Measurements from ENCODE around the gene RRAS2. TPM values are rescaled to one million over a fixed set of nuclear protein-coding genes. Genes with fewer than 3 reads are reported as not detected.

Gene RRAS2
- total RNA-seq, 1 experiment from 2014 or later: 158 TPM

- Histone ChIP-seq H3K23ac (ENCODE audit: insufficient read length, low read depth, low read length) (no peak overlapping the region), H2BK20ac (ENCODE audit: low read depth, low read length, poor library complexity, severe bottlenecking) (no peak overlapping the region), H3K14ac (ENCODE audit: insufficient read depth, low read length) (no peak overlapping the region), H2BK15ac (ENCODE audit: low read depth, low read length) (no peak overlapping the region), H3K4ac (ENCODE audit: low read depth, low read length) (no peak overlapping the region), H3K27ac (ENCODE audit: insufficient read length, low read depth, low read length) (no peak overlapping the region), H2BK120ac (ENCODE audit: low read depth, low read length, poor library complexity, severe bottlenecking) (no peak overlapping the region), H3K79me2 (ENCODE audit: insufficient read depth, low read length) (no peaks in the 10 kb centered on the region), H3K79me1 (ENCODE audit: insufficient read depth, low read depth, low read length, poor library complexity, severe bottlenecking) (no peaks in the 10 kb centered on the region), H3K27me3 (ENCODE audit: insufficient read depth, low read length) (no peaks in the 10 kb centered on the region), H4K5ac (ENCODE audit: insufficient read length, low read depth, low read length) (no peak overlapping the region), H2AFZ (ENCODE audit: low read length) (no peak overlapping the region), H3K18ac (ENCODE audit: insufficient read length, low read depth, low read length) (no peak overlapping the region), H4K91ac (ENCODE audit: insufficient read length, low read depth, low read length) (no peak overlapping the region), H3K4me2 (ENCODE audit: insufficient read depth, insufficient read length, low read length) (no peak overlapping the region), H4K20me1 (ENCODE audit: control insufficient read depth, insufficient read depth, insufficient read length) (no peaks in the 10 kb centered on the region), H3K9ac (ENCODE audit: extremely low read depth, insufficient read length, low read length) (no peak overlapping the region), H3K9me3 (ENCODE audit: control insufficient read depth, low read depth, low read length) (no peaks in the 10 kb centered on the region), H4K8ac (replicated peaks; ENCODE audit: insufficient read length, low read depth, low read length) (no peak overlapping the region), H2AK5ac (ENCODE audit: insufficient read length, low read length) (no peak overlapping the region), H2BK5ac (ENCODE audit: insufficient read length, low read length) (no peak overlapping the region), H2BK12ac (ENCODE audit: insufficient read length, low read depth, low read length) (no peak overlapping the region), H3T11ph (ENCODE audit: low read length) (no peak overlapping the region), H3K23me2 (ENCODE audit: insufficient read length, low read depth, low read length, poor library complexity, severe bottlenecking) (no peaks in the 10 kb centered on the region), H3K4me1 (ENCODE audit: insufficient read depth, low read length) (no peaks in the 10 kb centered on the region; the same call in 1 of the 2 replicates), H3K56ac (ENCODE audit: insufficient read length, low read depth, low read length) (no peak overlapping the region)
- DNase-seq: no peak
- Mint-ChIP-seq H3K36me3 (ENCODE audit: insufficient read depth in 1 of 3, low read depth in 3 of 3) (no peaks in the 10 kb centered on the region), H3K27ac (peak overlapping the region in 2 of 3 experiments; percentile 40 to 44; a peak in 1 of 7 replicates), H3K9me3 (no peaks in the 10 kb centered on the region), H3K4me1 (peaks cover 5 to 6% of the 10 kb centered on the region in 2 experiments; a peak in 2 of 4 replicates), H3K27me3 (ENCODE audit: low read depth) (peaks cover 3% of the 10 kb centered on the region), H3K4me3 (no peak overlapping the region)
- no peak for TF ChIP-seq CTCF (conservative IDR thresholded peaks at IDR 0.05)
Measured at GRCh38 chr11:14396273-14396672, 37.3 kb upstream of the RRAS2 start.

All from H9 (cell line).